Right lobe of liver (tissue), 4 donors: ENCODE measurements around the gene SRCIN1.

Experiments used
- CTCF ChIP-seq, 4 donors: fragments of 200-600 bp in 3 of 4; fragments of 450-650 bp in 1 of 4; IDR thresholded peaks; one replicate each; pipeline versions ENCODE4 v1.5.1 to v1.8.0; 2016 to 2022; ENCODE audit warnings: antibody characterized with exemption in 4 of 4, mild to moderate bottlenecking in 2 of 4
- POLR2A ChIP-seq: fragments of 450-650 bp; IDR thresholded peaks from one replicate; pipeline ENCODE4 v1.6.1; 2017; ENCODE audit warnings: antibody characterized with exemption, mild to moderate bottlenecking
- donor health status: DM: no; HTN: no; CAD: no.
- donor health status: DM: no; HTN: no; CAD: no.
- donor health status: DM: no; HTN: yes; CAD: no.

GRCh38 chr17:38564869-38565268, 40.9 kb downstream of the SRCIN1 start:
- TF ChIP-seq POLR2A (no peak), CTCF (IDR thresholded peaks at IDR 0.05) (no peak)
